Fibroblast of skin of back (primary cell): ENCODE data around the gene B3GNT3.
"Not testable (repeated sequence)": the region's sequence is repeated elsewhere in the genome, so short reads cannot be mapped to it uniquely, and the experiment has no call there.

Source experiments
- DNase-seq: peaks from one replicate; pipeline ENCODE4 v3.0.0-alpha.2; 2013

Gene B3GNT3

DNA sequence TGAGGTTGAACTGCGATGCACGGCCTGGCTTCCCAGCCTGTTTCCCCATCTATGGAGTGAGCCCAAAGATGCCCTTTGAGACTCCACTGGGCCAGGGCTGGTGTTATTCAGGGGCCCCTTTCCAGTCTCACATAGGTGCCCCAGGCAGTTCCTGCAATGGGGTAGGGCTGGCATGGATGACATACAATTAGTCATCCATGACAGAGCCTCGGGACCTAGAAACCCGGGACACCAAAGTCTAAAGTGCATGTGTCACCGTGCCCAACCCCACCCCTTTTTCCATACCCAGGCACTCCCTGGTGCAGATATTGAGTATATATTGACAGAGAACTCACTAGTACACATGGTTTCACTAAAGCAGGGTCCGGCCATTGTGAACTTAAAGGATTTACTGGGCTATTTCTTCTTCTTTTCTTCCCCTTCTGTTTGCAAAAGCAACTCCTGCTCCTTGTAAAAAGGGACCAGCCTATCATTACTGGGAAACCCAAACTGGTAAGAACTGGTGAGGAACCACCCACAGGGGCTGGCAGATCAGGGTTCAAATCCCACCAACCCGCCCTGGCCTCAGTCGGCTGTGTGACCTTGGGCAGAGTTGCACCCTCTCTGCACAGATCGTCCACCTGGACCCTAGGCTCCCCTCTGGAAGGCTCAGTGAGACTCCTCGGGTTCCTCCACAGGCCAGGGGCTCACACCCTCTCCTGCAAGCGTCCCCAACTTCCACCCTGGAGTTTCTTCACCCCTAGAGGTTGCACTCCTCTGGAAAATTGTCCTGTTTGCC is 2.7 kb downstream of the B3GNT3 start:
- DNase-seq = peak; percentile 64

DNA sequence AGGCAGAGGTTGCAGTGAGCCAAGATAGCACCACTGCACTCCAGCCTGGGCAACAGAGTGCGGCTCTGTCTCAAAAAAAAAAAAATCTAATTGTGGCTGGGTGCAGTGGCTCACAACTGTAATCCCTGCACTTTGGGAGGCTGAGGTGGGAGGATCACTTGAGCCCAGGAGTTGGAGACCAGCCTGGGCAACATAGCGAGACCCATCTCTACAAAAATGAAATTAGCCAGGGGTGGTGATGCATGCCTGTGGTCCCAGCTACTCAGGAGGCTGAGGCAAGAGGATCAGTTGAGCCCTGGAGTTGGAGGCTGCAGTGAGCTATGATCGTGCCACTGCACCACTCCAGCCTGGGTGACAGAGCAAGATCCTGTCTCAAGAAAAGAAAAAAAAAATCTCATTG is 3.7 kb downstream of the B3GNT3 start:
- not testable (repeated sequence) for DNase-seq

DNA sequence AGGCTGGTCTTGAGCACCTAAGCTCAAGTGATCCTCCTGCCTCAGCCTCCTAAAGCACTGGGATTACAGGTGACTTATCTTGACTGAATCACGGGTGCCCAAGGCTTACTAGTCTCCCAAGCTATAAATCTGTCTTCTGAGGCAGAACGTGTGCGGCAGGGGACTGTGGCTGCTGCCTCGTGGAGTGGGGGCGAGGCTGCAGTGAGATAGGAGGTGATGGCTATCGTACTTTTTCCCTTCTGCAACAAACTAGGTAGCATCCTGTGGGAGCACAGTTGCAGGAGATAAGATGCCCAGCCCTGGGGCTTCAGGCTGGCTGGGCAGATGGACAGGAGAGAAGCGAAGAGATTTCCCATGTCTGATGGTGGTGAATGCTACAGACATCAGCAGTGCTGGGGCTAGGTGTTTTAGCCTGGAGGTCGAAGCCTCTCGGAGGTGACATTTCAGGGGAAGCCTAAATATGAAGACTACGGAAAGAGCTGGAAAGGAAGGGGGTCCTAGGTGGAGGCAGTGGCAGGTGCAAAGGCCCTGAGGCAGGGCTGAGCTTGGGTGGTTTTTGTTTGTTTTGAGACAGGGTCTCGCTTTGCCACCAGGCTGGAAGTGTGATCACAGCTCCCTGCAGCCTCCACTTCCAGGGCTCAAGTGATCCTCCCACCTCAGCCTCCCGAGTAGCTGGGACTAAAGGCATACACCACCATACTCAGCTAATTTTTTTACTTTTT is 7.4 kb downstream of the B3GNT3 start:
- DNase-seq = no peak

GRCh38 chr19:17803264-17803896 is 8.4 kb downstream of the B3GNT3 start:
- no peak for DNase-seq

DNA sequence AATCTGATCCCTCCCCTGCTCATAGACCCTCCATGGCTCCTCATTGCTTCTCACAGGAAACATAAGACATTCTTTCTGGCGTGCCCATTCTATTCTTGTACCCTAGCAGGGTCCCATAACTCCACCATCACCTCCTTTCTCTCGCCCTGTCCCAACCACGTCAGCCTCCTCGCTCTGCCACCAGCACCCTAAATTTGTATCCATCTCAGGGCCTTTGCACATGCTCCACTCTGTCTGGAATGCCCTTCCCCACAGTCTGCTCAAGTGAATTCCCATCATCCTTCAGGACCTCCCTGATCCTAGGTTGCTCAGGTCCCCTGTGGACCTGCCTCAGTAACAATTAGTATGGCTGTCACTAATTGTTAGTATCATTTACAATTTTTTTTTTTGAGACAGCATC is 10.5 kb downstream of the B3GNT3 start:
- DNase-seq = no peak

GRCh38 chr19:17806945-17807344 is 12.0 kb downstream of the B3GNT3 start:
- no peak for DNase-seq

- DNase-seq = no peak
Observed at GRCh38 chr19:17807731-17808316, 12.9 kb downstream of the B3GNT3 start.

DNA sequence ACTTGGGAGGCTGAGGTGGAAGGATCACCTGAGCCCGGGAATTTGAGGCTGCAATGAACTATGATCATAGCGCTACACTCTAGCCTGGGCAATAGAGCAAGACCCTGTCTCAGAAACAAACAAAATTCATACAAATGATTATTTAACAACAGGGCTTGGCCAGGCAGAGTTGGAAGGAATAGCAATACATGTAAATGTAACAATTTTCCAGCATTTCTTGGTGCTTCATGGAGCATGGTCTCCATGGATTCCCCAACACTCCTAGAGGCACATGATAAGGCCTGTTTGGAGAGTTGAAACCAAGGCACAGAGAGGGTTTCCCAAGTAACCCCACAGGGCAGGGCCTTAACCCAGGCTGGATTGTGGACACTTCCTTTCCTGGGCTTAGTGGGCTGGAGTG is 16.2 kb downstream of the B3GNT3 start:
- no peak for DNase-seq

DNA sequence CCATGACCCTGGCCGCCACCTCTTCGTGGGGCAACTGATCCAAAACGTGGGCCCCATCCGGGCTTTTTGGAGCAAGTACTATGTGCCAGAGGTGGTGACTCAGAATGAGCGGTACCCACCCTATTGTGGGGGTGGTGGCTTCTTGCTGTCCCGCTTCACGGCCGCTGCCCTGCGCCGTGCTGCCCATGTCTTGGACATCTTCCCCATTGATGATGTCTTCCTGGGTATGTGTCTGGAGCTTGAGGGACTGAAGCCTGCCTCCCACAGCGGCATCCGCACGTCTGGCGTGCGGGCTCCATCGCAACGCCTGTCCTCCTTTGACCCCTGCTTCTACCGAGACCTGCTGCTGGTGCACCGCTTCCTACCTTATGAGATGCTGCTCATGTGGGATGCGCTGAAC is 16.7 kb downstream of the B3GNT3 start:
- no peak for DNase-seq

- DNase-seq = no peak
Observed at GRCh38 chr19:17812099-17812498, 17.2 kb downstream of the B3GNT3 start.

DNA sequence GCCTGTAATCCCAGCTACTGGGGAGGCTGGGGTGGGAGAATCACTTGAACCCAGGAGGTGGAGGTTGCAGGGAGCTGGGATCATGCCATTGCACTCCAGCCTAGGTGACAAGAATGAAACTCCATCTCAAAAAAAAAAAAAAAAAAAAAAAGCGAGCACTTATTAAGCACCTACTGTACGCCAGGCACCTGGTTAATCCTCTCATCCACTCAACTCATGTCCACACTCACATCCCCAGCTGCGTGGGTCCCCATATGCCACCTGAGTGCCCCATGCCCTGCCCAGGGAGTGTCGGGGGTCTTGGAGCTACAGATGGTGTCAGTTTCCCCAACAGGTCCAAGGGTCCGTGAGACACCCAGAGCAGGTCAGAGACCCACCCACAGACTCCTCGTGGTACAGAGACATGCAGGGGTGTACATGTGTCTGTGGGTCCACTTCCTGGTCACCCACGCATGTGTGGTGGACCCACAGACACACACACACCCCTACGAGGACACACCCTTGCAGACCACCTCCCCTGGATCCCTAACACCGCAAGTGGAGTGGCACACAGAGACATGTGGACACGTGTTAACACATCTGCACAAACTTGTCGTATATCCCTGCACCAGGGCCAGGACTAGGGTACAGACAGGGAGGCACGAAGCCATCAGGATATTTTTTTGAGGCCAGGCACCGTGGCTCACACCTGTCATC is 22.9 kb downstream of the B3GNT3 start:
- DNase-seq = no peak

- no peak for DNase-seq
Observed at GRCh38 chr19:17821190-17821589, 26.3 kb downstream of the B3GNT3 start, which contains the start of gene INSL3. Gene INSL3 (minus strand): TSS chr19:17821519. CDS start chr19:17821506, 13 bp downstream.

- DNase-seq = no peak
Observed at GRCh38 chr19:17824339-17824738, 29.4 kb downstream of the B3GNT3 start.

- DNase-seq = no peak
Observed at GRCh38 chr19:17826508-17827056, 31.6 kb downstream of the B3GNT3 start.

- DNase-seq = peak; percentile 29
Observed at GRCh38 chr19:17829855-17830566, 35.1 kb downstream of the B3GNT3 start.

- peak; percentile 50 for DNase-seq
Observed at GRCh38 chr19:17830567-17831418, 35.9 kb downstream of the B3GNT3 start.

DNA sequence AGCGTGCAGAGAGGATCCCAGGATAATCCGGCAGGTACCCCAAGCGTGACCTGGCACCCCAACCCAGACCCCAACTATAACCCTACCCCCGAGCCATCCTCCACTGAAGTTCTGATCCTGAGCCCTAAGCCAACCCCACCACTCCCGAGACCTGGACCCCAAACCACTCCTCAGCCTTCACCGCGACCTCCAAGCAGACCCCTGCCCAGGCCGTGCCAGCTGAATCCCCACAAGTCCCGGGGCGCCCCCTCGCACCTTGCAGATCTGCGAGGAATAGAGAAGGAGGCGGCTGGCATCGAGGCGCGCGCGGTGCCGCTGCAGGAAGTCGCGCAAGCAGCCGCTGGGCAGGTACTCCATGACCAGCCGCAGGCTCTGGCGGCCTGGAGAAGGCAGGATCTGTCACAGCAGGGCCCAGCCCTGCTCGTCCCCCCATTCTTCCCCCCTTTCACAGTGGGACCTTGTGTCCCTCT is 36.5 kb downstream of the B3GNT3 start:
- no peak for DNase-seq

- DNase-seq = no peak
Observed at GRCh38 chr19:17832443-17833208, 37.7 kb downstream of the B3GNT3 start.

DNA sequence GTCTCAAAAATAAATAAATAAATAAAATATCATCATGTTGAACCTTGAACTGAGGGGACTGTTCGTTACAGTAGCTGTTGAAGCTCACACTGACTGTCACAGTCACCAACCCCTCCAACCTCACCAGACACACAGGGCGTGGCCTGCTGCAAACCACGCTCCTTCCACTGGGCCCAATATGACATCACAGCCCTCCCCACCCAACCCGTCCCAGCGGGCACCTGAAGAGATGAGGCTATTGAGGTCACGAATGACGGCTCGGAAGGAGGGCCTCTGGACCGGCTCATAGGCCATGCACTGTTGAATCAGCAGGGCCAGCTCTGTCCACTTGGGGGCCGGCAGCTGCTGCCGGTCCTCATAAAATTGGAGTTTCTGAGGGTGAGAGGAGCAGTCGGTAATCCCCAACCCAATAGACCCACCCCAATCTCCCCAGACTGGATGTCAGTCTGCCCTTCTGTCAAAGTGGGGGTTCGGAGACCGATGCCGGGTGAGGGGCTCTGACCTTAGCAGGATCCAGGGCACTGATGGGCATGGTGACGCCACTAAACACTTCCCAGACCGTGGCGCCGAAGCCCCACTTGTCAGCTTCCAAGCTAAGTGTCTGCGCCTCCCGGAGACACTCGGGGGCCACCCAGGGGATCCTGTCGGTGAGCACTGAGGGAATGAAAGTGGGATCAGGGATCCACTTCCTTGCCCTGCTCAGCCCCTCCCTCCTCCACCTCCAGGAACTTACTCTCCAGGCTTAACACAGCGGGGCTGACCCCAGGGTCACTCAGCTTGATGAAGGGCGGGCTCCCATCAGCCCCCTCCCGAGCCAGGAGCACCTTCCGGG is 39.6 kb downstream of the B3GNT3 start:
- DNase-seq = no peak
